Large intestine (tissue), 3 donors: Measurements from ENCODE around the gene PGS1. TPM values are rescaled to one million over a fixed set of nuclear protein-coding genes. Genes with fewer than 3 reads are reported as not detected.
"Not testable (repeated sequence)": the region's sequence is repeated elsewhere in the genome, so short reads cannot be mapped to it uniquely, and the experiment has no call there.

Source experiments
- DNase-seq, 2 donors: peaks; one replicate each; pipeline versions ENCODE4 v3.0.0 to v3.0.0-alpha.2; 2013
- H3K27ac ChIP-seq: one replicate; pipeline ENCODE4 v1.5.1; 2013; ENCODE audit warnings: low read length
- H3K27me3 ChIP-seq: 2 replicates; pipeline ENCODE4 v1.6.1; 2013; ENCODE audit warnings: low read length; ENCODE audit not compliant: control insufficient read depth, insufficient read depth
- H3K36me3 ChIP-seq: 2 replicates; pipeline ENCODE4 v1.6.1; 2013; ENCODE audit warnings: low read length; ENCODE audit not compliant: control insufficient read depth, insufficient read depth
- H3K4me1 ChIP-seq: one replicate; pipeline ENCODE4 v1.6.1; 2013; ENCODE audit warnings: low read length; ENCODE audit not compliant: control insufficient read depth, insufficient read depth
- H3K4me3 ChIP-seq: one replicate; pipeline ENCODE4 v1.5.1; 2013; ENCODE audit warnings: low read length
- H3K9me3 ChIP-seq: one replicate; pipeline ENCODE4 v1.6.1; 2013; ENCODE audit warnings: mild to moderate bottlenecking, low read depth, low read length, moderate library complexity; ENCODE audit not compliant: control insufficient read depth
- WGBS: methylation state at CpG from one replicate; pipeline ENCODE4 v1.1.5; 2013; ENCODE audit warnings: low lambda C conversion rate; ENCODE audit not compliant: insufficient coverage; 5-methylcytosine and 5-hydroxymethylcytosine counted together
- polyA plus RNA-seq: library from polyadenylated mRNA; unstranded; fragments of 120-200 nt; gene quantifications from one replicate; pipeline ENCODE4 v1.2.1, GENCODE V29; 2013

PGS1 gene
- polyA plus RNA-seq, 1 donor: 40.6 TPM

DNA sequence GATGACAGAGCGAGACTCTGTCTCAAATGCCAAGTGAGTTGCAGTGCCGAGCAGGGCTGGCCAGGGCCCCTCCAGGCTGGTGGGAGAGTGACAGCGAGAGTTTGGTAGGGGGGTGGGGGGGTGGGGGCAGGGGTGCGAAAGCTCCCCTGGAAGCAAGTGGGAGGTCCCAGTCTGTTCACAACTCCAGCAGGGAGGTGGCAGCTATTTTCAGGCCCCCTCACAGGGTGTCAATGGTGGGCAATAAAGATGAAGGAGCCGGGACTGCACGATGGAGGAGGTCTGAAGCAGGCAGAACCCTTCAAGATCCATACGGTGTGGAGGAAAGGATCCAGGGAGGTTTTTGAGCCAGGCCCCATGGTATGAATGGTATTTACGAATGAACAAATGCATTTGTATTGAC, 83.7 kb downstream of the PGS1 start:
- Histone ChIP-seq H3K27ac (no peak overlapping the region), H3K9me3 (peaks cover 12% of the 10 kb centered on the region), H3K27me3 (no peaks in the 10 kb centered on the region), H3K4me3 (no peak overlapping the region), H3K4me1 (no peaks in the 10 kb centered on the region), H3K36me3 (no peaks in the 10 kb centered on the region)
- DNase-seq: no peak
- WGBS: no CpG with 5 or more reads among the region's 8 CpGs

DNA sequence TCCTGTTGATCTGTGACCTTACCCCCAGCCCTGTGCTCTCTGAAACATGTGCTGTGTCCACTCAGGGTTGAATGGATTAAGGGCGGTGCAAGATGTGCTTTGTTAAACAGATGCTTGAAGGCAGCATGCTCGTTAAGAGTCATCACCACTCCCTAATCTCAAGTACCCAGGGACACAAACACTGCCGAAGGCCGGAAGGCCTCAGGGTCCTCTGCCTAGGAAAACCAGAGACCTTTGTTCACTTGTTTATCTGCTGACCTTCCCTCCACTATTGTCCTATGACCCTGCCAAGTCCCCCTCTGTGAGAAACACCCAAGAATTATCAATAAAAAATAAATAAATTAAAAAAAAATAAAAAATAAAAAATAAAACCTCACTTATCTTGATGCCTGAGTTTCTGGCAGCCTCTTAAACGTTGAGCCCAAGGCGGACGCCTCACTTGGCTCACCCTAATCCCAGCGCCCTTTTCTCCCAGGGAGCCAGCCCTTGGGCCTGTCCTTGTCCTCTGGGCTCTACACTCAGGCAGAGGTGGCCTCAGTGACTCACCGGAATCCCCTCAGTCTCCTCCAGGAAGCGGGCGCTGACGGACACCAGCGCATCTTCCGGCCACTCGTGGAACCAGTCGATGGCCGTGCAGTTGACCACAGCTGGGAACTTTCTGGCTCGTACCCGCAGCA, 87.8 kb downstream of the PGS1 start:
- no CpG with 5 or more reads among the region's 19 CpGs for WGBS
- DNase-seq, H3K36me3 ChIP-seq, H3K27ac ChIP-seq, H3K27me3 ChIP-seq, H3K4me1 ChIP-seq, H3K4me3 ChIP-seq: not testable (repeated sequence)
- H3K9me3 ChIP-seq: peaks cover 12% of the 10 kb centered on the region

DNA sequence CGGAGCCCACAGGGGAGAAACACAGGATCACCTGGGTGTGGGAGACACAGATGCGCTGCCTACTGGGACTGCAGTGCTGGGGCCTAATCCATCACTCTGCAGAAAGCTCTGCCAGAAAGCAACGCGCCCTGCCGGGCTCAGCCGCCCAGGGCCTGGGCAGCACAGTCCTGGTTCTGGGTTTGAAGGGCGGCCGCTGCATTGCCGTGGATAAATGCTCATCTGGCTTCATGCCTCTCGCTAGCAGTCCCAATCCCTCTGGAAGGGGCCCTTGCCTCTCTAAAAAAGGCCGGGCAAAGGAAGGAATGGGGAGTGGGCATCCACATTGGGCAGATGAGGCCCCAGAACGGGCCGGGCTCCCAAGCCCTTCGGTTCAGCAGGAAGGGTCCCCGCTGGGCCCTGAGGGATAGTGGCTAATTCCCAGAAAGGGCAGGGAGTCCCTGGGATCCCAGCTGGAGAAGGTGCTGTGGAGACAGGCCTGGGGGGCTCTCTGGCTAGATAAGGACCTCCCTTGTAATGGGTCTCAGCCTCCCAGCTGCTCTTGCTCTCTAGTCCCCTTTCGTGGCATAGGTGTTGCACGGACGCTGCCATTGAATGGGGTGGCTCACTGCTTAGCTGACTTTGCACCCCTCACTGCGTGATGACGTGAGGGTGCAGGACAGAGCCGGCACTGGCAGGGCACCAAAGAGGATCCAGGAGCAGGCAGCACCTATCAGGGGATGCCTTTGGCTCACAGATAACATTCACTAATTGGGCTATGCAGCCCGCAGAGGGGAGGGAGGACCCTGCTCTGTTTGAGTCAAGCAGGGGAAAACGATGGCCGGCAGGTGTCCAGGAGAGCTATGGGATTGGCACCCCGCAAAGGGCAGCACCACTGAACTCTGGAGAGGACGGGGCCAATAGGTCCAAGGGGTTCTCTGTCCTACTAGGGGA, 88.6 kb downstream of the PGS1 start:
- H3K4me3 ChIP-seq: no peak overlapping the region
- no peak for DNase-seq
- no peak overlapping the region for H3K27ac ChIP-seq
- H3K27me3 ChIP-seq: no peaks in the 10 kb centered on the region
- H3K4me1 ChIP-seq: no peaks in the 10 kb centered on the region
- no peaks in the 10 kb centered on the region for H3K36me3 ChIP-seq
- WGBS: no CpG with 5 or more reads among the region's 26 CpGs
- H3K9me3 ChIP-seq: peaks cover 12% of the 10 kb centered on the region

DNA sequence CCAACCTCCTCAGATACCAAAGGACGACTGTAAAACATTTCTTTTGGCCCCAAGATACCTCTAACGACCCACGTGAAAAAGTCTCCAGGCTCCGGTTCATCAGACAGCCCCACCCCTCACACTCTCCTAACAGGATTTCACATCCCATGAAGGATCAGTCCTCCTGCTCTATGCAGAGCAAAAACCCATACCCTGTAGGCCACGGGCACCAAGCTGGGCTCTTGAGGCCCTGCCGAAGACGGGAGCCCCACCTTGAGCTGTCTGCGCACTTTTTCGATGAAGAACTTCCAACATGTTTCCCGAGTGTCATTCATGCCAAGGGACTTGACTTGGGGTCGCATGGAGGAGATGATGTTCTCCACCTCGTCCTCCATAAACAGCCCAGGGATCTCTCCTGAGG, 89.9 kb downstream of the PGS1 start:
- Histone ChIP-seq H3K9me3 (peaks cover 12% of the 10 kb centered on the region), H3K27me3 (no peaks in the 10 kb centered on the region), H3K4me3 (no peak overlapping the region), H3K36me3 (no peaks in the 10 kb centered on the region), H3K4me1 (no peaks in the 10 kb centered on the region), H3K27ac (no peak overlapping the region)
- DNase-seq: no peak
- no CpG with 5 or more reads among the region's 12 CpGs for WGBS

DNA sequence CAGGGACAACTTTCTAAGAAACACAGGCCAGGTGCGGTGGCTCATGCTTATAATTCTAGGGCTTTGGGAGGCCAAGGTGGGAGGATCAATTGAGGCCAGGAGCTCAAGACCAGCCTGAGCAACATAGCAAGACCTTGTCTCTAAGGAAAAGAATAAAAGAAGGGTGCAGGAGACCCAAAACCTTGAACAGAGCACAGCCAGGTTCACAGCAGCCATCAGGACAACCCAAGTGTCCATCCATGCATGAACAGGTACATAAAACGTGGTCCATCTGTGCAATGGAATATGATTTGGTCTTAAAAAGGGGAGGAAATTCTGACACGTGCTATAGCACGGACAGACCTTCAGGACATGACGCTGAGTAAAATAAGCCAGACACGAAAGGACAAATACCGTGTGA, 91.0 kb downstream of the PGS1 start:
- no peaks in the 10 kb centered on the region for H3K4me1 ChIP-seq
- H3K36me3 ChIP-seq: no peaks in the 10 kb centered on the region
- H3K27ac ChIP-seq: no peak overlapping the region
- DNase-seq: no peak
- no peaks in the 10 kb centered on the region for H3K27me3 ChIP-seq
- H3K4me3 ChIP-seq: no peak overlapping the region
- peaks cover 10% of the 10 kb centered on the region for H3K9me3 ChIP-seq
- WGBS: 100% methylated on average over 2 of the region's 7 CpGs

DNA sequence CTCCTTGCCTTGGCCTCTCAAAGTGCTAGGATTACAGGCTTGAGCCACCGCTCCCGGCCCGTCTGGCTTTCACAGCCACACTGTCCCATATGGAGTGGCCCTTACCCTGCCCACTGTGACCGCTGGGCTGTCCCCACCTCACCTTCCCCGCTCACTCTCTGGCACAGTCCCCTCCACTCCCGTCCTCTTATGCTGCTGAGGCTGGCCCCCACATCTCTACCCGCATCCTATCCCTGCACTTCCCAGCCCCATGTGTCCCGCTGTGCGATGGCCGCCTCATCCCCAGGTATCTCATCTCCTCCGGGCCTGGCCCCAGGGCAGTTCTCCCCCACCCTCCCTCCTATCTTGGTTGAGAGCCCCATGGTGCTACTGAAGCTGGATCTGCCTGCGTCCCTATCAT, 93.2 kb downstream of the PGS1 start:
- Histone ChIP-seq H3K9me3 (peaks cover 2% of the 10 kb centered on the region), H3K27me3 (no peaks in the 10 kb centered on the region), H3K4me1 (no peaks in the 10 kb centered on the region), H3K36me3 (no peaks in the 10 kb centered on the region), H3K4me3 (no peak overlapping the region), H3K27ac (no peak overlapping the region)
- no CpG with 5 or more reads among the region's 12 CpGs for WGBS
- no peak for DNase-seq

DNA sequence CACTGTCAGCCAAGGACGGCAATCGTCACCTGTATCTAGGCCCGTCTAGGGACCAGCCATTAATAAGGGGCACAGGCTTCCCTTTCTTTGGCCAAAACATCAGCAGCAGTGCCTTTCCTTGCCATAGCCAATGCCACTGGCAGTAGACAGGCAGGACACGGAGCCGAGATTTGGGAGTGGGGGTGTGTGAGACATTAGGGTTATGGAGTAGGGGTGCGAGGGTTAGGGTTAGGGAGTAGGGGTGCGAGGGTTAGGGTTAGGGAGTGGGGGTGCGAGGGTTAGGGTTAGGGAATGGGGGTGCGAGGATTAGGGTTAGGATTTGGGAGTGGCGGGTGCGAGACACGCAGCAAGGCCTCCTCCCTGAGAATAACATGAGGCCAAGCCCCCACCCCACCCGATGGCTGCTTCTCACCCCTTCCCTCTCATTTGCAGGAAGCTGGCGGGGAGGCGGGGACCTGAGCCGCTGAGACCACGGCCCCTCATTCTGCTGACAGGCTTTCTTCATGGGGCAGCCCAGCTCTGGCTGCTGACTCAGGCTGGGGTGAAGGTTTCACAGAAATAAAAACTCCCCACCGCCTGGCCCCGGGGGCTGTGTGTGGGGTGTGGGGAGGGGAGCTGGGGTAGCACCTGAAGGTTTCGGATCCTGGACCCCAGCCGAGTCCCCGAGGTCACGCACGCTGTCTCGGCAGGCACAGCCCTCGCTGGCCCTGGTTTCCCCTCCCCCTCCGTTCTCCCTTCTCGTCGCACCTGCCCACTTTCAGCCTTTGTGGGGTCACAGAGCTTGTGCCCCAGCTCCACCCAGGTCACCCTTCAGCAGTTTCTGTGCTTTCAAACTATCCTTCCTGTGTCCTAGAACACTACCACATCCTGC, 93.8 kb downstream of the PGS1 start:
- no peaks in the 10 kb centered on the region for H3K36me3 ChIP-seq
- no peaks in the 10 kb centered on the region for H3K9me3 ChIP-seq
- H3K27me3 ChIP-seq: no peaks in the 10 kb centered on the region
- 95% methylated on average over 3 of the region's 29 CpGs for WGBS
- H3K27ac ChIP-seq: no peak overlapping the region
- no peak overlapping the region for H3K4me3 ChIP-seq
- no peaks in the 10 kb centered on the region for H3K4me1 ChIP-seq
- no peak for DNase-seq

DNA sequence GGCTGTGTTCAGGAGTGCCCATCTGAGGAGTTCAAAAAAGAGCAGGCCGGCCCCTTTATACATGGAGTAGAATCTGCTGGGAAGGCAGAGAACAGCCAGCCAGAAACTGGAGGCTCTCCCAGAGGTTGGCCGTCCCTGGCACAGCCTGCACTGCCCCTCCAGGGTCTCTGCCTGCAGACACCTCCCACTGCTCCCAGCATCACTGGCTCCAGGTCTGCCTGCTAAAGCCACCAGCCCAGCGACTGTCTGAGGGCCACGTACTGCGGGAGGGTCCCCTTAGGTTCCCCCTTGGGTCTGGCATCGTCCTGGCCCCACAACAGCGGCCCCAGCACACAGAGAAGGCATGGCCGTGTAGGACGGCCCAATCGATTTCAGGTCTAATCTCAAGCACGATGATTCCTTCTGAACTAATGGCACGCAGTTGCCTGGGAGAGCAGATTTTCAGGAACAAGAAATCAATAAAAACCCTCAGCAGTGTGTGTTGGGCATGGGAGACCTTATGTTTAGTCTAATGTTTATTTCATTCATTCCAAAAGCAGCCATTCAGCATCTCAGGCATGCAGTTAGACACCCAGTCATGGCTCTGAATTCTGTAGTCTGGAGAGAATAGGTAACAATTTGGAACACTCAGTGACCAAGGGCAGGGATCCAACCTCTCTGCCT, 95.6 kb downstream of the PGS1 start:
- WGBS: no CpG with 5 or more reads among the region's 12 CpGs
- H3K27me3 ChIP-seq: no peaks in the 10 kb centered on the region
- H3K27ac ChIP-seq: no peak overlapping the region
- no peaks in the 10 kb centered on the region for H3K4me1 ChIP-seq
- no peak overlapping the region for H3K4me3 ChIP-seq
- peaks cover 8% of the 10 kb centered on the region for H3K9me3 ChIP-seq
- no peak for DNase-seq
- no peaks in the 10 kb centered on the region for H3K36me3 ChIP-seq
